ENCODE data around the gene RFX7. TPM values are rescaled to one million over a fixed set of nuclear protein-coding genes. Genes with fewer than 3 reads are reported as not detected.

RFX7 gene
- polyA plus RNA-seq (2013), result 11.0 and 12.2 TPM in 2 replicates

DNA sequence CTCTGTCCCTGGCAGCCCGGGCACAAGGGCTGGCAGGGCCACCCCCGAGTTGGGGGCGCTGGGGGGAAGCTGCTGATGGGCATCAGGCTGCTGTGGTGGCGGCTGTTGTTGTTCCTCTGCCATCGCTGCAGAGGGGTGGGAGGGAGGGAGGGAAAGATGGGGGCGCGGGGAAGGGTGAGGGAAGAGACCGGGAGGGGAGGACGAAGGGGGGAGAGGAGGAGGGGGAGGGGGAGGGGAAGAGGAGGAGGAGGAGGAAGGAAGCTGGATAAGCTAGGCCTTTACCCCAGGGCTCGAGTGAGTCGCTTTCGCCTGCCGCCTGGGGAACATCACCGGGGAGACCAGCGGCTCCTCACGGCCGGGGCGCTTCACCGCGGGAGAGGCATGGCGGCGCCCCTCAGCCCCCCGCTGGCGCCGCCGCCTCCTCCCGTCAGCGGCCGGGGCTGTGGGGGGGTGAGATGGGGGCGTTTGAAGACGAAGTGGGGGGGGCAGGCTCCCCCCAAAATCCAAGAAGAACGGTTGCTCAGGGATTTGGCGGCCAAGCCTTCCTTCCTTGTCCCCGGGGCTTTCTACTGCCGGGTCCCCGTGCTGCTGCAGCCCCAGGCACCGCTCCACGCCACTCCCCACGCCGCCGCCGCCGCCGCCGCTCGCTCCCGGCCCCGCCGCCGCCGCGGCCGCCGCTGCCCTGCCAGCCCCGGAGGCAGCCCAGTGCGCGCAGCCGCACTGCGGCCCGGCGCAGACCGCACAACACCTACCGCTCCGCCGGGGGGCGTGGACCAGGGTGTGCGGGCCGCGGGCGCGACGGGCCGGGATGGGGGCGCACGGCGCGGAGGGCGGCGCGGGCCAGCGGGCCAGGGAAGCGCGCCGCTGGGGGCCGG lies at the start of gene RFX7:
TSS of gene RFX7 (minus strand) at position 717 of the 875 bp plus-strand sequence. CDS start at position 123, 594 bp downstream.
- Histone ChIP-seq H3K9ac (ENCODE audit: low read length) (peak within 1 kb of the TSS; percentile 76), H3K14ac (ENCODE audit: low read length) (peak within 1 kb of the TSS; percentile 74), H3K9me3 (ENCODE audit: insufficient read depth, low read depth, low read length) (no peaks in the 10 kb centered on the region), H3K4me2 (ENCODE audit: low read length) (peak within 1 kb of the TSS; percentile 90), H3K79me2 (ENCODE audit: control insufficient read depth, insufficient read depth, low read length, poor library complexity) (peaks cover 7% of the 10 kb centered on the region), H3K27me3 (ENCODE audit: insufficient read depth, low read length) (no peaks in the 10 kb centered on the region), H2BK5ac (ENCODE audit: low read depth, low read length, poor library complexity) (peak within 1 kb of the TSS; percentile 90), H4K8ac (ENCODE audit: low read depth, low read length) (peak within 1 kb of the TSS; percentile 86), H4K91ac (ENCODE audit: low read depth, low read length) (peak within 1 kb of the TSS; percentile 92), H3K27ac (ENCODE audit: low read depth, low read length) (peak within 1 kb of the TSS; percentile 79), H2BK120ac (ENCODE audit: insufficient read depth, low read length, poor library complexity) (peak within 1 kb of the TSS; percentile 88), H3K18ac (ENCODE audit: low read length) (peak within 1 kb of the TSS; percentile 90), H2BK12ac (ENCODE audit: low read length) (no peak within 1 kb of the TSS), H3K23ac (ENCODE audit: low read length) (no peak within 1 kb of the TSS), H3K4ac (ENCODE audit: low read depth, low read length) (peak within 1 kb of the TSS; percentile 98), H4K12ac (ENCODE audit: low read depth, low read length) (peak within 1 kb of the TSS; percentile 96), H3K4me3 (ENCODE audit: low read depth, low read length) (peak within 1 kb of the TSS; percentile 89), H3K36me3 (ENCODE audit: control insufficient read depth in 1 of 2, insufficient read depth in 2 of 2, low read length in 2 of 2) (peaks cover 0 to 2% of the 10 kb centered on the region in 2 experiments), H2AFZ (ENCODE audit: insufficient read depth, low read length, poor library complexity) (peak within 1 kb of the TSS; percentile 75), H2AK5ac (ENCODE audit: low read length) (no peak within 1 kb of the TSS), H3K79me1 (ENCODE audit: low read length) (peaks cover 11% of the 10 kb centered on the region), H3K4me1 (ENCODE audit: control insufficient read depth in 1 of 2, insufficient read depth in 2 of 2, low read length in 2 of 2) (peaks cover 0 to 3% of the 10 kb centered on the region in 2 experiments)
- WGBS (ENCODE audit: extremely low coverage, insufficient coverage, insufficient read length), result no CpG with 5 or more reads among the region's 85 CpGs
- DNase-seq, result peak; percentile 81 to 93

GRCh38 chr15:56292546-56293316 lies 49.1 kb upstream of the RFX7 start:
- Histone ChIP-seq H3K9ac (ENCODE audit: low read length) (no peak overlapping the region), H3K27ac (ENCODE audit: low read depth, low read length) (no peak overlapping the region), H3K4me2 (ENCODE audit: low read length) (no peak overlapping the region), H4K12ac (ENCODE audit: low read depth, low read length) (no peak overlapping the region), H3K18ac (ENCODE audit: low read length) (no peak overlapping the region), H2BK12ac (ENCODE audit: low read length) (no peak overlapping the region), H4K8ac (ENCODE audit: low read depth, low read length) (no peak overlapping the region), H3K14ac (ENCODE audit: low read length) (no peak overlapping the region), H2BK120ac (ENCODE audit: insufficient read depth, low read length, poor library complexity) (no peak overlapping the region), H3K27me3 (ENCODE audit: insufficient read depth, low read length) (no peaks in the 10 kb centered on the region), H3K23ac (ENCODE audit: low read length) (no peak overlapping the region), H3K4ac (ENCODE audit: low read depth, low read length) (no peak overlapping the region), H2AFZ (ENCODE audit: insufficient read depth, low read length, poor library complexity) (no peak overlapping the region), H4K91ac (ENCODE audit: low read depth, low read length) (no peak overlapping the region), H3K9me3 (ENCODE audit: insufficient read depth, low read depth, low read length) (peaks cover 6% of the 10 kb centered on the region), H3K4me3 (ENCODE audit: low read depth, low read length) (no peak overlapping the region), H2BK5ac (ENCODE audit: low read depth, low read length, poor library complexity) (no peak overlapping the region), H3K79me1 (ENCODE audit: low read length) (no peaks in the 10 kb centered on the region), H3K36me3 (ENCODE audit: control insufficient read depth in 1 of 2, insufficient read depth in 2 of 2, low read length in 2 of 2) (no peaks in the 10 kb centered on the region), H3K4me1 (ENCODE audit: control insufficient read depth in 1 of 2, insufficient read depth in 2 of 2, low read length in 2 of 2) (no peaks in the 10 kb centered on the region), H3K79me2 (ENCODE audit: control insufficient read depth, insufficient read depth, low read length, poor library complexity) (no peaks in the 10 kb centered on the region), H2AK5ac (ENCODE audit: low read length) (no peak overlapping the region)
- no CpG with 5 or more reads among the region's 5 CpGs for WGBS (ENCODE audit: extremely low coverage, insufficient coverage, insufficient read length)
- DNase-seq, result peak; percentile 87 to 96

DNA sequence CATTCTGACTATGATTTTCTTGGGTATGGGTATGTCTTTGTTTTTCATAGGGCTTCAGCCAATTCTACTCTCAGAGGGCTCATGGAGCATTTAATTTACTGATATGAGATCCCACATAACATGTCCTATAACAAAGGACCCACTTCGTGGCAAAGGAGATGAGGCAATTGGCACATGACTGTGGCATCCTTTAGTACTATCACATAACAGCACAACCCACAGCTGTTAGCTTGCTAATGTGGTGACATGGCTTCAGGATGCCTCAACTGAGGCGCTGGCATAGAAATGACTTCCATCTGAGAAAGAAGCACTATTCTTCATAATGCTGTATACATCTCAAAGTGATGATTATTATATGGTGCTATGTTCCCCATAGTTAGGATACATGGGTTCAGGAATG lies 48.1 kb upstream of the RFX7 start:
- H3K27ac ChIP-seq (ENCODE audit: low read depth, low read length), result no peak overlapping the region

DNA sequence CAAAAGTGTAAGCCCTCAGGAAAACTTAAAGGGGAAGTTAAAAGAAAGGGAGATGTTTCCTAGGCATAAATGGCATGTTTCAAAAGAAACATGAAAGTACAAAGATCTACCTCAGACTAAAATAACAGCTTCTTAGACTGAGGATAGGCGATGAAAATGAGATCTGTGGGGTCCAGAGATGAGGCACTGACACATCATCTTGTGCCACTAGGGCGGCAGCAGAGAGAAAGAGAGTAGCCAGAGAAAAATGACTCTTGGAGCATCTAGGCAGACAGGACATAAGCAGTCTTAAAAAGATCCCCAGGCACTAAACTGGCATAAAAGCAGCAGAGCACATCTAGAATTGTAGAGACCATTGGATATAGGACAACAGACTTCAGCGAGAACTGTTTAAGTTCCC lies 42.5 kb upstream of the RFX7 start:
- H3K36me3 ChIP-seq (ENCODE audit: control insufficient read depth in 1 of 2, insufficient read depth in 2 of 2, low read length in 2 of 2), result no peaks in the 10 kb centered on the region

More for the DNA sequence above, 48.1 kb upstream of the RFX7 start:
- H2BK120ac ChIP-seq (ENCODE audit: insufficient read depth, low read length, poor library complexity), result no peak overlapping the region
- H2AK5ac ChIP-seq (ENCODE audit: low read length), result no peak overlapping the region
- H3K14ac ChIP-seq (ENCODE audit: low read length), result no peak overlapping the region
- no peak overlapping the region for H4K91ac ChIP-seq (ENCODE audit: low read depth, low read length)
- no peak overlapping the region for H4K8ac ChIP-seq (ENCODE audit: low read depth, low read length)
- H3K79me2 ChIP-seq (ENCODE audit: control insufficient read depth, insufficient read depth, low read length, poor library complexity), result no peaks in the 10 kb centered on the region
- no peak overlapping the region for H2BK5ac ChIP-seq (ENCODE audit: low read depth, low read length, poor library complexity)
- H3K36me3 ChIP-seq (ENCODE audit: control insufficient read depth in 1 of 2, insufficient read depth in 2 of 2, low read length in 2 of 2), result no peaks in the 10 kb centered on the region
- no peak overlapping the region for H3K9ac ChIP-seq (ENCODE audit: low read length)
- DNase-seq, result no peak
- no CpG with 5 or more reads among the region's 2 CpGs for WGBS (ENCODE audit: extremely low coverage, insufficient coverage, insufficient read length)
- H3K23ac ChIP-seq (ENCODE audit: low read length), result no peak overlapping the region
- H3K4ac ChIP-seq (ENCODE audit: low read depth, low read length), result no peak overlapping the region
- no peak overlapping the region for H3K4me3 ChIP-seq (ENCODE audit: low read depth, low read length)
- H4K12ac ChIP-seq (ENCODE audit: low read depth, low read length), result no peak overlapping the region
- no peak overlapping the region for H3K18ac ChIP-seq (ENCODE audit: low read length)
- H3K4me2 ChIP-seq (ENCODE audit: low read length), result no peak overlapping the region
- no peaks in the 10 kb centered on the region for H3K79me1 ChIP-seq (ENCODE audit: low read length)
- no peaks in the 10 kb centered on the region for H3K4me1 ChIP-seq (ENCODE audit: control insufficient read depth in 1 of 2, insufficient read depth in 2 of 2, low read length in 2 of 2)
- no peak overlapping the region for H2BK12ac ChIP-seq (ENCODE audit: low read length)
- H3K9me3 ChIP-seq (ENCODE audit: insufficient read depth, low read depth, low read length), result peaks cover 6% of the 10 kb centered on the region
- no peak overlapping the region for H2AFZ ChIP-seq (ENCODE audit: insufficient read depth, low read length, poor library complexity)
- no peaks in the 10 kb centered on the region for H3K27me3 ChIP-seq (ENCODE audit: insufficient read depth, low read length)

More for the DNA sequence above, 42.5 kb upstream of the RFX7 start:
- no peaks in the 10 kb centered on the region for H3K27me3 ChIP-seq (ENCODE audit: insufficient read depth, low read length)
- no peaks in the 10 kb centered on the region for H3K79me1 ChIP-seq (ENCODE audit: low read length)
- no peak overlapping the region for H3K4me3 ChIP-seq (ENCODE audit: low read depth, low read length)
- H3K4ac ChIP-seq (ENCODE audit: low read depth, low read length), result no peak overlapping the region
- H3K9me3 ChIP-seq (ENCODE audit: insufficient read depth, low read depth, low read length), result peaks cover 5% of the 10 kb centered on the region
- H3K18ac ChIP-seq (ENCODE audit: low read length), result no peak overlapping the region
- no peak overlapping the region for H4K8ac ChIP-seq (ENCODE audit: low read depth, low read length)
- no peak overlapping the region for H3K27ac ChIP-seq (ENCODE audit: low read depth, low read length)
- H2AK5ac ChIP-seq (ENCODE audit: low read length), result no peak overlapping the region
- no peak overlapping the region for H2BK120ac ChIP-seq (ENCODE audit: insufficient read depth, low read length, poor library complexity)
- H4K91ac ChIP-seq (ENCODE audit: low read depth, low read length), result no peak overlapping the region
- no peak overlapping the region for H2AFZ ChIP-seq (ENCODE audit: insufficient read depth, low read length, poor library complexity)
- WGBS (ENCODE audit: extremely low coverage, insufficient coverage, insufficient read length), result no CpG with 5 or more reads among the region's 3 CpGs
- no peak overlapping the region for H2BK5ac ChIP-seq (ENCODE audit: low read depth, low read length, poor library complexity)
- no peak overlapping the region for H4K12ac ChIP-seq (ENCODE audit: low read depth, low read length)
- H2BK12ac ChIP-seq (ENCODE audit: low read length), result no peak overlapping the region
- no peak for DNase-seq
- peak overlapping the region; percentile 36 for H3K4me2 ChIP-seq (ENCODE audit: low read length)
- H3K14ac ChIP-seq (ENCODE audit: low read length), result no peak overlapping the region
- H3K4me1 ChIP-seq (ENCODE audit: control insufficient read depth in 1 of 2, insufficient read depth in 2 of 2, low read length in 2 of 2), result peaks cover 0 to 2% of the 10 kb centered on the region in 2 experiments
- no peak overlapping the region for H3K9ac ChIP-seq (ENCODE audit: low read length)
- no peaks in the 10 kb centered on the region for H3K79me2 ChIP-seq (ENCODE audit: control insufficient read depth, insufficient read depth, low read length, poor library complexity)
- H3K23ac ChIP-seq (ENCODE audit: low read length), result no peak overlapping the region

All from trophoblast cell (in vitro differentiated cells and primary cell).